Activated CD4-positive, alpha-beta T cell treated with anti-CD3 and anti-CD28 coated beads for 1 hour (primary cell): ENCODE results near the gene SIRT6.
"Not testable (repeated sequence)": the region's sequence is repeated elsewhere in the genome, so short reads cannot be mapped to it uniquely, and the experiment has no call there.

Experiments
- DNase-seq: peaks from one replicate; pipeline ENCODE4 v3.0.0-alpha.2; 2020

The SIRT6 gene

DNA sequence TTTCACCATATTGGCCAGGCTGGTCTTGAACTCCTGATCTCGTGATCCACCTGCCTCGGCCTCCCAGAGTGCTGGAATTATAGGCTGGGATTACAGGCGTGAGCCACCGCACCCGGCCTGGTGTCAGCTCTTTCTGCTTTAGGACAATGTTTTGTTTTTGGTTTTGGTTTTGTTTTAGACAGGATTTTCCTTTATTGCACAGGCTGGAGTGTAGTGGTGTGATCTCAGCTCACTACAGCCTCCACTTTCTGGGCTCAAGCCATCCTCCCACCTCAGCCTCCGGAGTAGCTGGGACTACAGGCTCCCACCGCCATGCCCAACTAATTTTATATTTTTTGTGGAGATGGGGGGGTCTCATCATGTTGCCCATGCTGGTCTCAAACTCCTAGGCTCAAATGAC, 53.3 kb downstream of the SIRT6 start:
- DNase-seq: not testable (repeated sequence)

DNA sequence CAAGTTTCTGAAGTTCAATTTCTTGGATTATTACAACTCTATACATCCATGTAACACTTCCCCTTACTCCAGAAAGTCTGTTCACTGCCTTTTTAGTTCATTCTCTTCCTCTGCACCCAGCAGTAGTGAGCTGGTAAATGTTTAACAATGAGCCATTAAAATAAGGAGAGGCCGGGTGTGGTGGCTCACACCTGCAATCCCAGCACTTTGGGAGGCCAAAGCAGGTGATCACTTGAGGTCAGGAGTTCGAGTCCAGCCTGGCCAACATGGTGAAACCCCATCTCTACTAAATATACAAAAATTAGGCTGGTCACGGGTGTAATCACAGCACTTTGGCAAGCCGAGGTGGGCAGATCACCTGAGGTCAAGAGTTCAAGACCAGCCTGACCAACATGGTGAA, 55.0 kb downstream of the SIRT6 start:
- not testable (repeated sequence) for DNase-seq

DNA sequence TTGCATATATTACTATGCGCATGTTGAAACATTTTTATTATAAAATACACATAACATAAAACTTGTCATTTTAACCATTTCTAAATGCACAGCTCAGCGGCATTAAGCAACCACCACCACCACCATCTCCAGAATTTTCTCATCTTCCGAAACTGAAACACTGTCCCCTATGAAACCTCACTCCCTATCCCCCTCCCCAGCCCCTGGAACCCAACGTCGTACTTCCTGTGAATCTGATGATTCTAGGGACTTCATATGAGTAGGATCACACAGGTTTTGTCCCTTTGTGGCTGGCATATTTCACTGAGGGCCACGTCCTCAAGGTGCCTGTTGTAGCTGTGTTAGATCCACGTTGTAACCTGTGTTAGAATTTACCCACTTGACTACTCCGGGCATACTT, 57.7 kb downstream of the SIRT6 start:
- DNase-seq: no peak
